NCI-H460 (cell line): Measurements from ENCODE around the gene PHKB. TPM values are rescaled to one million over a fixed set of nuclear protein-coding genes. Genes with fewer than 3 reads are reported as not detected.
"Not testable (repeated sequence)": the region's sequence is repeated elsewhere in the genome, so short reads cannot be mapped to it uniquely, and the experiment has no call there.

Experiments used
- DNase-seq: peaks from one replicate; pipeline ENCODE4 v3.0.0-alpha.2; 2016; ENCODE audit warnings: low read depth; ENCODE audit errors: extremely low read depth
- total RNA-seq: library from RNA; depleted of rRNA; stranded (reverse); fragments of >200 nt; shearing (Covaris generic); gene quantifications from 2 replicates; pipeline ENCODE4 v1.2.3, GENCODE V29; 2014

The PHKB gene
- total RNA-seq, 1 experiment from 2014 or later = 55.4 TPM

DNA sequence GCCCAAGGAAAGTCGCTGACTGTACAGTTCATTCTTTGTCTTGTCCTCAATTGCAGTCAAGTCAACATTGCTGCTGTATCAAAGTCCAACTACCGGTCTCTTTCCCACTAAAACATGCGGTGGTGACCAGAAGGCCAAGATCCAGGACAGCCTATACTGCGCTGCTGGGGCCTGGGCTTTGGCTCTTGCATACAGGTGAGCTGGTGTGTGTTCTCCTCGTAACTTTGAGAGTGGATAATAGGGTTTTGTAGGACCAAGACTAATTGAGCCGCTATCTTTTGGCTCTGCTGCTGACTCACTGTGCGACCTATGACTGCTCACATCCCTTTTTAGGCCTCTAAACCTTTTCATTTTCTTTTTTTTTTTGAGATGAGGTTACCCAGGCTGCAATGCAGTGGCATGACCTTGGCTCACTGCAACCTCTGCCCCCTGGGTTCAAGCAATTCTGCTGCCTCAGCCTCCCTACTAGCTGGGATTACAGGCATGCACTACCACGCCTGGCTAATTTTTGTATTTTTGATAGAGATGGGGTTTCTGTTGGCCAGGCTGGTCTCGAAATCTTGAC is 38.7 kb downstream of the PHKB start:
- no peak for DNase-seq

DNA sequence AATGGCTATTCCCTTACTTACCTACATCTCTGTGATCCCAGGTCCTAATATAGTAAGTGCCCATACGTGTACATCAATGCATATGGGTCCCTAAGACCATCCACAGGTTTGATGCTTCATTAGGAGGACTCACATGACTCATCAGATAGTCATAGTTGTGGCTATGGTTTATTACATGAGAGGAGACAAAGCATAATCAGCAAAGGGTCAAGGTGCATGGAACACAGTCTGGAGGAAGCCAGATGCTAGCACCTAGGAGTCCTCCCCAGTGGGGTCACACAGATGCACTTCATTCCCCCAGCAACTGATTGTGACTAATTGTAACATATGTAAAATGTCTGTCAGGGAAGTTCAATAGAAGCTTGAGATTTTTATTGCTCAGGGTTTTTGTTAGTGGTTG is 42.8 kb downstream of the PHKB start:
- no peak for DNase-seq

DNA sequence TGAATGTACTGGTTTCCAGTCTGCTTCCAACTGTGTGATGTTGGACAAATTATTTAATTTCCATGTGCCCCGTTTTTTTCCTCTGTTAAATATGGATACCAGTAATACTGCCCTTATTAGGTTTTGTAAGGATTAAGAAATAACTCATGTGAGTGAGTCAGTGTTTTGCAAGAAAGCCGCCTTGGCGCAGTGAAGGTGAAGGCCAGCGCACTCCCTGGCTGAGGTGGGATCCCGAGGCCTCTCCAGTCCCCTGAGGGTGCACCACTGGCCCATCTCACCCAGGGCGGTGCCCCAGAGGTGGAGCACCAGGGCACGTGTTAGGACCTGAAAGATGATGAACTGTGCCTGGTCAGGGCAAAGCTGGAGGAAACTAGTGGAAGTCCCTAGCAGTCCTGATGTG is 43.5 kb downstream of the PHKB start:
- DNase-seq = no peak

DNA sequence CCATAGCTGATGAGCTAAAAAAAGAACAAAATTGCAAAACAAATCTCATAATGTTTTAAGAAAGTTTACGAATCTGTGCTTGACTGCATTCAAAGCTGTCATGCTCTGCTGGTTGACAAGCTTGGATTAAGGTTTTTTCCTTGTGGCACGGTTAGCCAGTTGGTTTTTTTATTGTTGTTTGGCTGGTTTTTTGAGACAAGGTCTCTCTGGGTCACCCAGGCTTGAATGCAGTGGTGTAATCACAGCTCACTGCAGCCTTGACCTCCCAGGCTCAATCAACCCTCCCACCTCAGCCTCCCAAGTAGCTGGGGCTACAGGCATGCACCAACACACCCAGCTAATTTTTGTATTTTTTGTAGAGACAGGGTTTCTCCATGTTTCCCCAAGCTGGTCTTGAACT is 45.7 kb downstream of the PHKB start:
- no peak for DNase-seq

DNA sequence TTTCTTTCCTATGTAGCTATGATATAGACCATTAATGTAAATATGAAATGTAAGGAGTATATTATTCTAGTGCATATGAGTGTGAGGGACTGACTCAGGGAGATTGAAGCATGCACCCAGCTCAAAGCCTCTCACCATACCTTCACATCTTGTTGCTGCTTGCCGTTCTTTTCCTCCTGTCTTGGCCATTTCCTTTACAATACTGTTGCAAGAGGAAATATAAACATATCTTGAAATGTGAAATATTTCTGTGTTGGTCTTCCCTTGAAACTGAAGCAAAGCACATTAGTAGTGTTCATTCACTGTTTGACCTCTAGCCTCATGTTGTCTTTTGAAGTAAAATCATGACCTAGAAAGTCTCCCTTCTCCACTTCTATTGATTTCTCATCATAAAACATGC is 46.6 kb downstream of the PHKB start:
- DNase-seq = no peak

DNA sequence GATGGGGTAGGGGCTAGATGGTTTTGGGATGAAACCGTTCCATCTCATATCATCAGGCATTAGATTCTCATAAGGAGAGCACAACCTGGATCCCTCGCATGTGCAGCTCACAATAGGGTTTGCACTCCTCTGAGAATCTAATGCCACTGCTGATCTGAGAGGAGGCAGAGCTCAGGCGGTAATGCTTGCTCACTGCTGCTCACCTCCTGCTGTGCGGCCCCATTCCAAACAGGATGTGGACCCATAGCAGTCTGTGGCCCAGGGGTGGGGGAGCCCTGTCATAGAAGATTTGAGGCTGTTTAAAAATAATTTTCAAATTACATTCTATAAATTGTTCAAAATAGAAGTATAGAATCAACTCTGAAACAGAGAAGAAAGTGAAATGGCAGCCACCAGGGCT is 50.8 kb downstream of the PHKB start:
- no peak for DNase-seq

DNA sequence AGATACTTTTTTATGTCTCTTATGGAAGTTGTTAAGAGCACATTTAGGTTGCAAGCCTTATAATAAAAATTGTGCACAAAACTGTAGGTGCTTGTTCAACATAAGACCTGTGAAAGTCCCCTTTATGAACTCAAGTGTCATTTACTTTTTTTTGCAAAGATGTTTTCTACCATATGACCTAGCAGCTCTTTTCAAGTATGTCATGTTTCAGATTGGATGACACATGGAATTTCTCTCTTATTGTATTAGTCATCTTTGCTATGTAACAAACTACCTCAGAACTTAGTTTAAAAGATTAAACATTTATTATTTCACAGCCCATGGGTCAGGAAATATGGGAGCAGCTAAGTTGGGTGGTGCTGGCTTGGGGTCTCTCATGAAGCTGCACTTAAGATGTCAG is 57.9 kb downstream of the PHKB start:
- DNase-seq = no peak

DNA sequence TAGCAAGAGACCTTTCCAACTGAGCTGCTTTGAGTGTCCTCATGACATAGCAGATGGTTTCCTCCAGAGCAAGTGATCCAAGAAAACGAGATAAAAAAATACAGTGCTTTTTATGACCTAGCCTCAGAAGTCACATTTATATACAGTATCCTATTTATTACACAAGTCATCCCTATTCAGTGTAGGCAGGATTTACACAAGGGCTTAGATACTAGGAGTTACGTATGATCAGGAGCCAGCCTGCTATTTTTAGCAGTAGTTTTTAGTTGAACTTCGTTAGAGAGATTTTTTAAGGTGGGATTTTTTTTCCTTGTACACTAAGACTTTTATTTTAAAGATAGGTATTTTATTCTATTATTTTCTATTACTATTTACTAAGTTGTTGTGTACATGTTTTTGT is 58.4 kb downstream of the PHKB start:
- no peak for DNase-seq

DNA sequence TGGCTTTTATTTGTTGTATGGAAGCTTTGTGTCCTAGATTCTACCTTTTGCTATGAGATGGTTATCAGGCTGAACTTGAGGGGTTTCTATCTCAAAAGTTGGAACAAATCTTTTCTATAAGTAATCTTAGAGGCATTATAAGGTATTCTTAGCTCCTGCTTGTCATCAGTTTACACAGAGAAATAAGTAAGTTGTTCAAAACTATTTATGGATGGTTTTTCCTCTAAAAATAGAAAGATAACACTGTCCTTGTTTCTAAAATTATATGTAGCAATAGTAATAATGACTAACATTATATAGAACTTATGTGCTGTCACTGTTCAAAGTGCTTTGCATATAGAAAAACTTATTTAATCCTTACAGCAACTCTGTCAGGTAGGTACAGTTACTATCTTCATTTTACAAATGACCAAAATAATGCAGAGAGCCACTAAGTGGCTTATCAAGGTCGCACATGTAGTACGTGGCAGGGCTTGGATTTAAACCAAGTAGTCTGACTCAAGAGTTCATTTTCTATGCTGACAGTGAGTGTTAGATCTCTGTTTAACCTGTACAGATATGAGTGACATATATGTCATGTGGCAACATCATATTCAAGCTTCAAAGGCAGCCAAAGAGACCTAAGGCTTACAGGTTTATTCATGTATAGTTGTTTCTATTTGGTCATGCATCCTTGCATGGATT is 59.0 kb downstream of the PHKB start:
- no peak for DNase-seq

DNA sequence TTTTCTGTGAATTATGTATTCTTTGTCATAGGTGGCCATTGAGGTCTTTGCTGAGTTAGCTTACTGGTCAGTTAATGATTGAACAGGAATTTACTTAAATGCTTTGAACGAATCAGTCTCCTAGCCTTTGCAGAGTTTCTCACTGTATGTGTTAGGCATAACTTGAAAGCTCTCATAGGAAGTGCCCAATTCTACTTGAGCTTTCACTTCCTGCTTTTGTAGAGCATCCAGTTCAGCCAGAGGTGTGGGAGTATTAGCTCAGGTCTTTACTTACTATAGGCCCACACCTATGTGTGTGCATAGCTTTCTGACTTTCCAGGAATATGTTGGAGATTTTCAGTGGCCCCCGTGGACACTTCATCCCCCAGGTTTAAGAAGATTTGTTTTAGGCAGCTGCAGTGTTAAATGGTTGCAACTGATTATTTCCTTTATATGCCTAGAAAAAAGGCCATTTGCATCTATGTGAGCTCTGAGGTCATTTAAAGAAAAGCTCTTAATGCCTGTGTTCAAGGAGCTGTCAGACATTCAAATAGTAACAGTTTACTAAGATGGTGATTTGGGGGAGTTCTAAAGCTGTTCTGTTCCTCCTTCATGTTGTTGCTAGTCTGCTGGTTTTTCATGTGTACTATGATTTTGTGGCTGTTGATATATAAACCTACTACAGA is 62.3 kb downstream of the PHKB start:
- no peak for DNase-seq

DNA sequence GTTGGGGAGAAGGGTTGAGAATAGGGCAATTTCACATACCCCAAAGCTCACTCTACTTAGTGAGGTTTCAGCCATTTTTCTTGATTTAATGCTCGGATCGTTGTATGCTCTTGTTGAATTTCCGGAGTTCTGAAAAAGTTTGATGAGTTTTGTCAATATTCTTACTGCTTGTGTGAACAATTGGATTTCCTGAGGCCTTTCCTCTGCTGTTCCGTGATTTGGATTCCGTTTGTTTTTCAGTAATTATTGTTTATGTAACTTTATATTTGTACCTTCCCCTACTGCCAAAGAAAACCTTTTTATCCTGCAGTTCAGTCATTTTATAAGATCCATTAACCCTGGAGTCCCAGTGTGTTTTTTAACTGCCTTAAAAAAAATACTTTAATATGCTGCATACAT is 62.9 kb downstream of the PHKB start:
- DNase-seq = no peak

DNA sequence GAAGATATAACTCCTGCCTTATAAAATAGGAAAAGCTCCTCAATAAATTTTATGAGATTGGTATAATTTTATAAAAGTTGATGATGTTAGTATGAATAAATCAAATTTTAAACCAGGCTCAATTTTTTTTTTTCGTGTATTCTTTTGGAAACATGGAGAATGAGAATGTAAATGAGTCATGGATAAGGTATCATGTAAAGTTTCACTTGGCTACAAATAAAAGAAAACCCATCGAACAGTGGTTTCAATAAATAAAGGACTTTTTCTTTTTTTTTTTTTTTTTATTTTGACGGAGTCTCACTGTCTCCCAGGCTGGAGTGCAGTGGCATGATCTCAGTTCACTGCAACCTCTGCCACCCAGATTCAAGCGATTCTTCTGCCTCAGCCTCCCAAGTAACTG is 67.3 kb downstream of the PHKB start:
- DNase-seq = no peak

DNA sequence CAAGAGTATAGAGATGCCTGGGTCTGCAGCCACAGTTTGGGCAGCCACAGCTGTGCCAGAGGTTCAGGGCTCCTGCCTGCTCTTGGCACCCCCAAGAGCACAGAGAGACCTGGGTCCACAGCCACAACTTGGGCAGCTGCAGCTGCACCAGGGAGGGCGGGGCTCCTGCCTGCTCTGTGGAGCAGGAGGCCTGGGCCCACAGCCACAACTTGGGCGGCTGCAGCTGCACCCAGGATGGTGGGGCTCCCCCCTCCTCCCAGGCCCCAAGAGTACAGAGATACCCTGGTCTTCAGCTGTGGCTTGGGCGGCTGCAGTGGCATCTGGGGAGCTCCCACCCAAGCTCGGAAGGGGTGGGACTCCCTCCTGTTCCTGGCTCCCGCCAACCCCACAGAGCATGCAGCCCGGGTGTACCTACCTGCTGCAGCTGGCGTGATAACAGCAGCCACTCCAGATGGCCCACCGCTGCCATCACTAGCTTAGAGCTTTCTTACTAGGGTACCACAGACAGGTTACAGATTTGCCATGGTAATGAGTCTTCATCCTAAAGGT is 72.7 kb downstream of the PHKB start:
- no peak for DNase-seq

DNA sequence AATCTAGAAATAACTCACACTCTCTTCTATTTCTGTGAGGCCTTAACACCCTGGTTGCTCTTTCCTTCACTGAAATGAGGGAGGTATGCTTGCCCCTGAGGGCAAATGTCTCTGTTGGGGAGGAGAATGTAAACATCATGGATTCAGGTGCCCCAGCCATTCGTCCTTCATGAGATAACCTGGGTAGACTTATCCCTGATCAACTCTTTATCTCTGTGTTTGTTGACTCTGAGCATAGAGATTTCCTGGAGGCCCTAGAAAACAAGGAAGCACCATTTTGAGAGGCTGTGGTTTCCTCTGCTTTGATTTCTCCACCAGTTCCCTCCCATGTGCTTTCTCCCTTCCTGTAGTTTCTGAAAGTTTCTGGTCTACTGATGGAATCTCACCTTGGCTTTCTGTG is 77.3 kb downstream of the PHKB start:
- DNase-seq = no peak

DNA sequence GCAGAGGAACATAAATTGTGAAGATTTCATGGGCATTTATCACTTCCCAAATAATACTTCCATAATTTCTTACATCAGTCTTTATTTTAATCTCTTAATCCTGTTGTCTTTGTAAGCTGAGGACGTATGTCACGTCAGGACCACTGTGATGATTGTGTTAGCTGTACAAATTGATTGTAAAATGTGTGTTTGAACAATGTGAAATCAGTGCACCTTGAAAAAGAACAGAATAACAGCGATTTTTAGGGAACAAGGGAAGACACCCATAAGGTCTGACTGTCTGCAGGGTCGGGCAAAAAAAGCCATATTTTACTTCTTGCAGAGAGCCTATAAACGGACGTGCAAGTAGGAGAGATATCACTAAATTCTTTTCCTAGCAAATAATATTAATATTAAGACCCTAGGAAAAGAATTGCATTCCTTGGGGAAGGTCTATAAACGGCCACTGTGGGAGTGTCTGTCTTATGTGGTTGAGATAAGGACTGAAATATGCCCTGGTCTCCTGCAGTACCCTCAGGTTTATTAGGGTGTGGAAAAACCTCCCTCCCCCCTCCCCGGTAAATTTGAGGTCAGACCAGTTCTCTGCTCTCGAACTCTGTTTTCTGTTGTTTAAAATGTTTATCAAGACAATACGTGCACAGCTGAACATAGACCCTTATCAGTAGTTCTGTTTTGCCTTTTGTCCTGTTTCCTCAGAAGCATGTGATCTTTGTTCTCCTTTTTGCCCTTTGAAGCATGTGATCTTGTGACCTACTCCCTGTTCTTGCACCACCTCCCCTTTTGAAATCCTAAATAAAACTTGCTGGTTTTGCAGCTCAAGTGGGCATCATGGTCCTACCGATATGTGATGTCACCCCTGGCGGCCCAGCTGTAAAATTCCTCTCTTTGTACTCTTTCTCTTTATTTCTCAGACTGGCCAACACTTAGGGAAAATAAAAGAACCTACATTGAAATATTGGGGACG is 78.9 kb downstream of the PHKB start:
- not testable (repeated sequence) for DNase-seq

DNA sequence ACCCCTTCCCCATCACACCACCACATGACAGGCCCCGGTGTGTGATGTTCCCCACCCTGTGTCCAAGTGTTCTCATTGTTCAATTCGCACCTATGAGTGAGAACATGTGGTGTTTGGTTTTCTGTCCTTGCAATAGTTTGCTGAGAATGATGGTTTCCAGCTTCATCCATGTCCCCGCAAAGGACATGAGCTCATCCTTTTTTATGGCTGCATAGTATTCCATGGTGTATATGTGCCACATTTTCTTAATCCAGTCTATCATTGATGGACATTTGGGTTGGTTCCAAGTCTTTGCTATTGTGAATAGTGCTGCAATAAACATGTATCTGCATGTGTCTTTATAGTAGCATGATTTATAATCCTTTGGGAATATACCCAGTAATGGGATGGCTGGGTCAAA is 80.0 kb downstream of the PHKB start:
- DNase-seq = not testable (repeated sequence)

DNA sequence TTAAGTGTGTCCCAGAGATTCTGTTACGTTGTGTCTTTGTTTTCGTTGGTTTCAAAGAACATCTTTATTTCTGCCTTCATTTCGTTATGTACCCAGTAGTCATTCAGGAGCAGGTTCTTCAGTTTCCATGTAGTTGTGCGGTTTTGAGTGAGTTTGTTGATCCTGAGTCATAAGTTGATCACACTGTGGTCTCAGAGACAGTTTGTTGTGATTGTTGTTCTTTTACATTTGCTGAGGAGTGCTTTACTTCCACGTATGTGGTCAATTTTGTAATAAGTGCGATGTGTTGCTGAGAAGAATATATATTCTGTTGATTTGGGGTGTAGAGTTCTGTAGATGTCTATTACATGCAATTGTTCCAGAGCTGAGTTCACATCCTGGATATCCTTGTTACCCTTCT is 83.1 kb downstream of the PHKB start:
- DNase-seq = not testable (repeated sequence)

DNA sequence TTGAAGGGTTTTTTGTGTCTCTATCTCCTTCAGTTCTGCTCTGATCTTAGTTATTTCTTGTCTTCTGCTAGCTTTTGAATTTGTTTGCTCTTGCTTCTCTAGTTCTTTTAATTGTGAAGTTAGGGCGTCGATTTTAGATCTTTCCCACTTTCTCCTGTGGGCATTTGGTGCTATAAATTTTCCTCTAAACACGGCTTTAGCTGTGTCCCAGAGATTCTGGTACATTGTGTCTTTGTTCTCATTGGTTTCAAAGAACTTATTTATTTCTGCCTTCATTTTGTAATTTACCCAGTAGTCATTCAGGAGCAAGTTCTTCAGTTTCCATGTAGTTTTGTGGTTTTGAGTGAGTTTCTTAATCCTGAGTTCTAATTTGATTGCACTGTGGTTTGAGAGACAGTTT is 90.1 kb downstream of the PHKB start:
- DNase-seq = not testable (repeated sequence)

DNA sequence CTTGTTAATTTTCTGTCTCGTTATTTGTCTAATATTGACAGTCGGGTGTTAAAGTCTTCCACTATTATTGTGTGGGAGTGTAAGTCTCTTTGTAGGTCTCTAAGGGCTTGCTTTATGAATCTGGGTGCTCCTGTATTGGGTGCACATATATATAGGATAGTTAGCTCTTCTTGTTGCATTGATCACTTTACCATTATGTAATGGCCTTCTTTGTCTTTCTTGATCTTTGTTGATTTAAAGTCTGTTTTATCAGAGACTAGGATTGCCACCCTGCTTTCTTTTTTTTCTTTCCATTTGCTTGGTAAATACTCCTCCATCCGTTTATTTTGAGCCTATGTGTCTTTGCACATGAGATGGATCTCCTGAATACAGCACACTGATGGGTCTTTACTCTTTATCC is 90.6 kb downstream of the PHKB start:
- DNase-seq = not testable (repeated sequence)

DNA sequence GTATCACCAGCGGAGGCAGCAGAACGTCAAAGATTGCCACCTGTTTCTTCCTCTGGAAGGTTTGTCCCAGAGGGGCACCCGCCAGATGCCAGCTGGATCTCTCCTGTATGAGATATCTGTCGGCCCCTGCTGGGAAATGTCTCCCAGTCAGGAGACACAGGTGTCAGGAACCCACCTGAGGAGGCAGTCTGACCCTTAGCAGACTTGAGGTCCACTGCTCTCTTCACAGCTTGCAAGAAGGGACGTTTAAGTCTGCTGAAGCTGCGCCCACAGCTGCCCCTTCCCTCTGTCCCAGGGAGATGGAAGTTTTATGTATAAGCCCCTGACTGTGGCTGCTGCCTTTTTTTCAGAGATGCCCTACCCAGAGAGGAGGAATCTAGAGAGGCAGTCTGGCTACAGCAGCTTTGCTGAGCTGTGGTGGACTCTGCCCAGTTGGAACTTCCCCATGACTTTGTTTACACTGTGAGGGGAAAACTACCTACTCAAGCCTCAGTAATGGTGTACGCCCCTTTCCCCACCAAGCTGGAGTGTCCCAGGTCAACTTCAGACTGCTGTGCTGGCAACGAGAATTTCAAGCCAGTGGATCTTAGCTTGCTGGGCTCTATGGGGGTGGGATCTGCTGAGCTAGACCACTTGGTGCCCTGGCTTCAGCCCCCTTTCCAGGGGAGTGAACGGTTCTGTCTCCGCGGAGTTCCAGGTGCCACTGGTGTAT is 92.9 kb downstream of the PHKB start:
- DNase-seq = no peak
